Fibroblast of lung (primary cell): ENCODE results near the gene SLC2A5. TPM values are rescaled to one million over a fixed set of nuclear protein-coding genes. Genes with fewer than 3 reads are reported as not detected.

Experiments used
- DNase-seq, 2 donors: peaks; one replicate each; pipeline versions ENCODE4 v3.0.0 to v3.0.0-alpha.2; 2010; ENCODE audit warnings: low read depth in 2 of 2
- H2AFZ ChIP-seq: 2 replicates; pipeline ENCODE4 v1.5.1; 2012; ENCODE audit warnings: low read length, control low read depth, inconsistent platforms
- H3K27ac ChIP-seq: 2 replicates; pipeline ENCODE4 v1.5.1; 2011; ENCODE audit warnings: low read length, control low read depth; ENCODE audit not compliant: insufficient read depth
- H3K27me3 ChIP-seq: 2 replicates; pipeline ENCODE4 v1.5.1; 2011; ENCODE audit warnings: mild to moderate bottlenecking, low read length; ENCODE audit not compliant: control insufficient read depth, insufficient read depth
- H3K36me3 ChIP-seq: 2 replicates; pipeline ENCODE4 v1.5.1; 2011; ENCODE audit warnings: low read length; ENCODE audit not compliant: control insufficient read depth, insufficient read depth
- H3K4me1 ChIP-seq: 2 replicates; pipeline ENCODE4 v1.5.1; 2011; ENCODE audit warnings: low read length; ENCODE audit not compliant: control insufficient read depth, insufficient read depth; ENCODE audit errors: extremely low read depth
- H3K4me2 ChIP-seq: 2 replicates; pipeline ENCODE4 v1.5.1; 2011; ENCODE audit warnings: low read length, control low read depth; ENCODE audit not compliant: insufficient read depth; ENCODE audit errors: extremely low read depth
- H3K4me3 ChIP-seq, 4 experiments: fragments of 200-600 bp in 1 of 4; sonication (generic) in 1 of 4; replicated peaks in 1 of 4; 2 replicates each; pipeline ENCODE4 v1.5.1; 2011 to 2016; ENCODE audit warnings: low read length in 4 of 4, low read depth in 3 of 4, mild to moderate bottlenecking in 3 of 4, control low read depth in 2 of 4, inconsistent platforms in 1 of 4, mixed read lengths in 1 of 4; ENCODE audit not compliant: insufficient read depth in 1 of 4; ENCODE audit errors: control extremely low read depth in 1 of 4
- H3K79me2 ChIP-seq: 2 replicates; pipeline ENCODE4 v1.5.1; 2012; ENCODE audit warnings: mild to moderate bottlenecking, low read length, inconsistent platforms; ENCODE audit not compliant: control insufficient read depth, insufficient read depth
- H3K9ac ChIP-seq: 2 replicates; pipeline ENCODE4 v1.5.1; 2011; ENCODE audit warnings: mild to moderate bottlenecking, low read length, control low read depth; ENCODE audit not compliant: insufficient read depth
- H3K9me3 ChIP-seq: 2 replicates; pipeline ENCODE4 v1.5.1; 2012; ENCODE audit warnings: low read depth, low read length; ENCODE audit not compliant: control insufficient read depth, insufficient read depth
- H4K20me1 ChIP-seq: 2 replicates; pipeline ENCODE4 v1.5.1; 2011; ENCODE audit warnings: low read length; ENCODE audit not compliant: control insufficient read depth, insufficient read depth; ENCODE audit errors: extremely low read depth
- CTCF ChIP-seq, 2 donors: IDR thresholded peaks in 1 of 2; conservative IDR thresholded peaks in 1 of 2; 1 replicate in 1 of 2; 2 replicates in 1 of 2; pipeline ENCODE4 v1.5.1; 2011 to 2012; ENCODE audit warnings: low read length in 2 of 2, control low read depth in 1 of 2, inconsistent platforms in 1 of 2, low read depth in 1 of 2, mild to moderate bottlenecking in 1 of 2
- EZH2 ChIP-seq: IDR thresholded peaks from 2 replicates; pipeline ENCODE4 v1.5.1; 2012; ENCODE audit warnings: low read length, control low read depth, mild to moderate bottlenecking; ENCODE audit errors: missing control alignments
- polyA plus RNA-seq, 2 donors: library from polyadenylated mRNA; depleted of rRNA in 1 of 2; stranded (reverse) in 1 of 2; unstranded in 1 of 2; fragments of >200 nt; gene quantifications; 2 replicates each; pipeline ENCODE4 v1.2.1, GENCODE V29; 2011 to 2012; ENCODE audit warnings: missing spikeins in 1 of 2
- total RNA-seq: library from RNA; depleted of rRNA; stranded (reverse); fragments of >200 nt; gene quantifications from 2 replicates; pipeline ENCODE4 v1.2.1, GENCODE V29; 2014

The SLC2A5 gene
- total and polyA plus RNA-seq, 2 donors (not counting 1 experiment from before 2014, with no cell fraction given): 0.83 to 5.8 TPM

- Histone ChIP-seq H3K27me3 (peaks cover 2% of the 10 kb centered on the region), H4K20me1 (no peaks in the 10 kb centered on the region), H3K9me3 (no peaks in the 10 kb centered on the region), H3K27ac (no peak overlapping the region), H2AFZ (no peak overlapping the region), H3K79me2 (no peaks in the 10 kb centered on the region), H3K4me2 (no peak overlapping the region), H3K4me1 (no peaks in the 10 kb centered on the region), H3K36me3 (no peaks in the 10 kb centered on the region), H3K9ac (no peak overlapping the region), H3K4me3 (no peak overlapping the region)
- DNase-seq: no peak
- TF ChIP-seq EZH2 (no peak), CTCF (conservative IDR thresholded peaks at IDR 0.05 in 1 of 2, IDR thresholded peaks at IDR 0.05 in 1 of 2; ENCODE audit: low read depth in 1 of 2, low read length in 2 of 2) (no peak)
These were observed 58.6 kb downstream of the SLC2A5 start for GRCh38 chr1:9010781-9011323.

GRCh38 chr1:9009438-9010370 lies 59.7 kb downstream of the SLC2A5 start:
- Histone ChIP-seq H3K4me2 (no peak overlapping the region), H3K36me3 (no peaks in the 10 kb centered on the region), H3K79me2 (no peaks in the 10 kb centered on the region), H3K4me3 (no peak overlapping the region), H3K27ac (no peak overlapping the region), H4K20me1 (no peaks in the 10 kb centered on the region), H3K27me3 (peaks cover 2% of the 10 kb centered on the region), H3K9ac (no peak overlapping the region), H2AFZ (no peak overlapping the region), H3K9me3 (no peaks in the 10 kb centered on the region), H3K4me1 (no peaks in the 10 kb centered on the region)
- no peak for TF ChIP-seq EZH2
- TF ChIP-seq CTCF (conservative IDR thresholded peaks at IDR 0.05 in 1 of 2, IDR thresholded peaks at IDR 0.05 in 1 of 2; ENCODE audit: low read depth in 1 of 2, low read length in 2 of 2): peak; percentile 43 to 69
- DNase-seq: peak; percentile 11 to 24

- Histone ChIP-seq H3K4me3 (no peak overlapping the region), H4K20me1 (no peaks in the 10 kb centered on the region), H2AFZ (no peak overlapping the region), H3K36me3 (no peaks in the 10 kb centered on the region), H3K27ac (no peak overlapping the region), H3K9ac (no peak overlapping the region), H3K9me3 (no peaks in the 10 kb centered on the region), H3K4me1 (no peaks in the 10 kb centered on the region), H3K79me2 (no peaks in the 10 kb centered on the region), H3K4me2 (no peak overlapping the region), H3K27me3 (peaks cover 2% of the 10 kb centered on the region)
- no peak for DNase-seq
- TF ChIP-seq EZH2 (no peak), CTCF (conservative IDR thresholded peaks at IDR 0.05 in 1 of 2, IDR thresholded peaks at IDR 0.05 in 1 of 2; ENCODE audit: low read depth in 1 of 2, low read length in 2 of 2) (no peak)
These were observed 61.2 kb downstream of the SLC2A5 start for GRCh38 chr1:9008236-9008635.
